ENCODE data around the gene RPS4Y2.

DNA sequence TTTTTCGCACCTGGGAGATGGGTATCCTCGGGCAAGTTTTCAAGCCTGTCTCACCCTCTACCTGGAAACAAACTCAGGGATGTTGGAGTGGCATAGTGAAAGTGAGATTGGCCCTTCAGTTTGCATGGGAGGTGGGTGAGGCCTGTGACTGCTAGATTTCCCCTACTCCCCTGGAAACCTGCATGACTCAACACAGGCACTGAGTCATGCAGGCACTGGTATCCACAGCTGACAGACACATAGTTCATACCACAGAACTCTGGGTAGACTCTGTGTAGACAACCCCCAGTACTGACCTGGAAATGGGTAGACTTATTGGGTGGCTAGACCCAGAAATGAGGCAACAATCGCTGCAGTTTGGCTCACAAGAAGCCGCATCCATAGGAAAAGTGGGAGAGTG lies 41.5 kb upstream of the RPS4Y2 start:
- TF ChIP-seq EZH2 (IDR thresholded peaks at IDR 0.05; ENCODE audit: borderline replicate concordance): no peak
- no peak for TF ChIP-seq CTCF (IDR thresholded peaks at IDR 0.05; ENCODE audit: poor library complexity)
